ENCODE data around the gene KIF25. TPM values are rescaled to one million over a fixed set of nuclear protein-coding genes. Genes with fewer than 3 reads are reported as not detected.
A peak's percentile ranks its signal among the peaks of the same experiment; 100 is the strongest.

KIF25 gene
- total RNA-seq, 1 donor from 2014 or later = not detected

GRCh38 chr6:168032005-168032760, 34.7 kb downstream of the KIF25 start:
- Histone ChIP-seq H3K4me1 (peaks cover 32% of the 10 kb centered on the region), H3K36me3 (no peaks in the 10 kb centered on the region), H3K27me3 (no peaks in the 10 kb centered on the region), H3K27ac (peak overlapping the region; percentile 12), H3K9me3 (no peaks in the 10 kb centered on the region), H3K4me3 (no peak overlapping the region)
- intact Hi-C loops (cut with DNase I) = no loop called here
- TF ChIP-seq POLR2A (IDR thresholded peaks at IDR 0.05) (no peak), POLR2AphosphoS5 (IDR thresholded peaks at IDR 0.05; ENCODE audit: insufficient read depth in 1 of 2, low read depth in 1 of 2) (no peak)
- TF ChIP-seq, protein P1, sequence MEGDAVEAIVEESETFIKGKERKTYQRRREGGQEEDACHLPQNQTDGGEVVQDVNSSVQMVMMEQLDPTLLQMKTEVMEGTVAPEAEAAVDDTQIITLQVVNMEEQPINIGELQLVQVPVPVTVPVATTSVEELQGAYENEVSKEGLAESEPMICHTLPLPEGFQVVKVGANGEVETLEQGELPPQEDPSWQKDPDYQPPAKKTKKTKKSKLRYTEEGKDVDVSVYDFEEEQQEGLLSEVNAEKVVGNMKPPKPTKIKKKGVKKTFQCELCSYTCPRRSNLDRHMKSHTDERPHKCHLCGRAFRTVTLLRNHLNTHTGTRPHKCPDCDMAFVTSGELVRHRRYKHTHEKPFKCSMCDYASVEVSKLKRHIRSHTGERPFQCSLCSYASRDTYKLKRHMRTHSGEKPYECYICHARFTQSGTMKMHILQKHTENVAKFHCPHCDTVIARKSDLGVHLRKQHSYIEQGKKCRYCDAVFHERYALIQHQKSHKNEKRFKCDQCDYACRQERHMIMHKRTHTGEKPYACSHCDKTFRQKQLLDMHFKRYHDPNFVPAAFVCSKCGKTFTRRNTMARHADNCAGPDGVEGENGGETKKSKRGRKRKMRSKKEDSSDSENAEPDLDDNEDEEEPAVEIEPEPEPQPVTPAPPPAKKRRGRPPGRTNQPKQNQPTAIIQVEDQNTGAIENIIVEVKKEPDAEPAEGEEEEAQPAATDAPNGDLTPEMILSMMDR (IDR thresholded peaks at IDR 0.05) = no peak
- peak; percentile 40 to 75 for DNase-seq (ENCODE audit: extremely low spot score in 2 of 2)

- Histone ChIP-seq H3K36me3 (no peaks in the 10 kb centered on the region), H3K4me1 (peaks cover 32% of the 10 kb centered on the region), H3K4me3 (no peak overlapping the region), H3K27me3 (no peaks in the 10 kb centered on the region), H3K27ac (no peak overlapping the region), H3K9me3 (no peaks in the 10 kb centered on the region)
- intact Hi-C loops (cut with DNase I) = no loop called here
- peak; percentile 43 to 52 for DNase-seq (ENCODE audit: extremely low spot score in 2 of 2)
- no peak for TF ChIP-seq POLR2AphosphoS5 (IDR thresholded peaks at IDR 0.05; ENCODE audit: insufficient read depth in 1 of 2, low read depth in 1 of 2)
- TF ChIP-seq, protein P1 (IDR thresholded peaks at IDR 0.05) = no peak
- TF ChIP-seq POLR2A (IDR thresholded peaks at IDR 0.05) = no peak
Measured at GRCh38 chr6:168033791-168034190, 36.3 kb downstream of the KIF25 start.

DNA sequence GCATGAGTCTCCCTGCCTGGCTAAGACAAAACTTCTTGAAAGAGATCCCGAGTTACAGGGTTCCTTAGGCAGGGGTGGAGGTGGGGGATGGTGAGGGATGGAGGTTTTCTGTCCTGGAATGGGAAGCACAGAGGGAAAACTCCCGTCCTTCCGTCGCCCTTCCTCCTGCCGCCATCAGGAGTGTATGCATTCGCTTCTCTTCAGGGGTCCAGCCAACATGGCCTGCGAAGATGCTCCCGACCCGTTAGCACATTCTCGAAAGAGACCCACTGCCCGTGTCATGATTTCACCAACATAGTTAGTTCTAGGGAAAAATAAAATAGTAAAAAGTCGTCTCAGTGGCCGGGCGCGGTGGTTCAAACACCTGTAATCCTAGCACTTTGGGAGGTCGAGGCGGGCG, 37.1 kb downstream of the KIF25 start:
- DNase-seq (ENCODE audit: extremely low spot score in 2 of 2) = peak in 1 of 2 donors; percentile 75
- no peak overlapping the region for H3K4me3 ChIP-seq
- H3K27ac ChIP-seq = no peak overlapping the region
- peaks cover 32% of the 10 kb centered on the region for H3K4me1 ChIP-seq
- TF ChIP-seq POLR2AphosphoS5 (IDR thresholded peaks at IDR 0.05; ENCODE audit: insufficient read depth in 1 of 2, low read depth in 1 of 2) (no peak), POLR2A (IDR thresholded peaks at IDR 0.05) (no peak)
- TF ChIP-seq, protein P1 (IDR thresholded peaks at IDR 0.05) = no peak
- intact Hi-C loops (cut with DNase I) = no loop called here
- H3K36me3 ChIP-seq = no peaks in the 10 kb centered on the region
- H3K27me3 ChIP-seq = no peaks in the 10 kb centered on the region
- no peaks in the 10 kb centered on the region for H3K9me3 ChIP-seq

DNA sequence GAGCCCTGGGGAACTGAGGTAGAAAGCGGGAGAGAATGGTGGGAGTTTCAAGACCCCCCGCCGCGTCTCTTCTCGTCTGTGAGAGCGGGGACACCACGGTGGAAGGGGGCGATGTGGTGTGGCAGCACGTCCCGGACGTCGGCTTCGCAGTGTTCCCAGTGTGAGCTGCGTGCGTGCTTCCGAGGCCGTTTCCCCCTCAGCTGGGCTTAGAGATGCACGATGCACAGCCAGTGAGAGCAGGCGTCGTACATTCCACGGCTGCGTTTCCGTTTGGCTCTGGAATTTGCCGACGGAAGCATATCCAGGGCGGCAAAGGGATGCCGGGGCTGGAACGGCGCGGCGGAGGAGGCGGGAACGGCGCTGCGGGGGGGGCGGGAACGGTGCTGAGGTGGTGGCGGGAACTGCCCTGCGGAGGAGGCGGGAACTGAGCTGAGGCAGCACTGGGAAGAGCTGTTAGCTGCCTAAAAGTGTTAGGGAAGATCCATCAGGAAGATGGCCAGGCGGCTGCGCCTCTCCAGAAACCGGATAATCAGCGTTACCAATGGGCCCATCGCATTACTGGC, 37.7 kb downstream of the KIF25 start:
- DNase-seq (ENCODE audit: extremely low spot score in 2 of 2) = no peak
- Histone ChIP-seq H3K4me1 (peaks cover 32% of the 10 kb centered on the region), H3K27me3 (no peaks in the 10 kb centered on the region), H3K27ac (peak overlapping the region; percentile 53), H3K36me3 (no peaks in the 10 kb centered on the region), H3K9me3 (no peaks in the 10 kb centered on the region), H3K4me3 (peak overlapping the region; percentile 31 to 43)
- TF ChIP-seq POLR2AphosphoS5 (IDR thresholded peaks at IDR 0.05; ENCODE audit: insufficient read depth in 1 of 2, low read depth in 1 of 2) (no peak), POLR2A (IDR thresholded peaks at IDR 0.05) (no peak)
- TF ChIP-seq, protein P1 (IDR thresholded peaks at IDR 0.05) = no peak
- intact Hi-C loops (cut with DNase I) = no loop called here

Measured in vagina (tissue), 2 donors.